NOMO-1 treated with DMSO at 0.1 percent for 48 hours (cell line): ENCODE results near the gene SMIM5.

Experiments used
- DNase-seq: peaks from one replicate; lab custom pipeline; 2025; ENCODE audit not compliant: unreplicated experiment; lab: John Stamatoyannopoulos, UW

Gene SMIM5

DNA sequence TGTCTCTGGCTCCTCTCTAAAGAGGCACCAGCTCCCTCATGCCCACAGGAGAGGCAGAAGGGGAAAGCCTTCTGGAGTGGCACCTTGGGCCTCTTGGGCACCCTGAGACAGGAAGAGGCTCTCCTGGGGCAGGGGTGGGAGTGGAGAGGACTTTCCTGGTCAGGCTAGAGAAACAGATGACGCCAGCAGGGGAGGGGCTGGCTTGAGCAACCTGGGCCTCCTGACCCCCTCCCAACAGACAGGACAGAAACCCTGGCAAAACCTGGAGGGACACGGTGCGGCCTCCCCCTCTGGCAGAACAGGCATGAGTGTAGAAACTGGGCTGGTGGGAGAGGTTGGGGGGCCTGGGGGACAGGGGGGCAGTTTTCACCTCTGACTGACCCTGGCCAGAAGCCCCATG is 6.1 kb downstream of the SMIM5 start:
- no peak for DNase-seq

DNA sequence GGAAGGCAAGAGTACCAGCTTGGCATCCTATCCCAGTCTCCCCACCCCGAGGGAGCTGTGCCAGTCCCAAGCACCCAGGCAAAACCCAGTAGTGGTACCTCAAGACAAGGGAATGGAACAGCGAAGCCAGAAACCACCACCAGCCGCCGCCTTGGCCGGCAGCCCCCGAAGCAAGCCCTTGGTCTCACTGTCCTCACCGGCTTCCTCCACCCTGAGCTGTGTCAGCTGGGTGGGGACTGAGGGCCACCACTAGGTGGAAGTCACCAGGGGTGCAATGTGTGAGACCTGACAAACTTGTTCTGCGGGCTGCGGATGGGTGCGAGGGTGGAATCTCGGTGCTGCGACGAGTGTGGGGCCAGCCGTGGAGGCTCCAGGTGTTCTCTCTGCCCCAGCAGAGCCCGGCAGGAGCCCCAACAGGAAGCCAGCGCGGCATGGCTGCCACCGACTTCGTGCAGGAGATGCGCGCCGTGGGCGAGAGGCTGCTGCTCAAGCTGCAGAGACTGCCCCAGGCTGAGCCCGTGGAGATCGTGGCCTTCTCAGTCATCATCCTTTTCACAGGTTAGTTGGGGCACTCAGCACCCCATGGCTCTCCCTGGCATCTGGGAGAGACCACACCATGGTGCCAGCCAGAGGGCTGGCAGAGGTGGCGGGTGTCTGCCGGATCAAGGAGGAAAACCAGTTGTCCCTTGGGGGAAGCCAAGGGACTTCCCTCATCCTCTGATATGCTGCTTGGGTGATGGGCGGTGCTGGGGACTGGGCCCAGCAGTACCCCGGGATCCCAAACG is 6.7 kb downstream of the SMIM5 start:
- DNase-seq = no peak

DNA sequence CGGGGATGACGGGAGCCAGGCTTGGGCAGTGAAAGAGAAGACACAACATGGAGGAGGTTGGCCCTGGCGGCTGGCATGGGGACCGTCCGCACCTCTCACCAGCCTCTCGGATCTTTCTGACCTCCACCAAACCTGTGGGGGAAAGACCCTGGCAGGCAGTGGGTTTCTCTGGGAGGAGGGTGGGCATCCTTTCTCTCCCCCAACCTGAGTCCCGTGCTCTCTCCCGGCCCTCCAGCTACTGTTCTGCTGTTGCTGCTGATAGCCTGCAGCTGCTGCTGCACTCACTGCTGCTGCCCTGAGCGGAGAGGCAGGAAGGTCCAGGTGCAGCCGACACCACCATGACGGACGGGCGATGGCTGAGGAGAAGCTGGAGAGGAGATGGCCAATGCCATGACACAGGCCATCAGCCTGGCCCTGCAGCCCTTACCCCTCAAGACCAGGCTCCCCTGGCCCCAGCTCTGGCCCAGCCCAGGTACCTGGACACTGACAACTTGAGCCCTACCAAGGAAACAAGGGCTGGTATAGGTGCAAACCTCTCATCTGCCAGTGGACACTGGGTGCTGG is 7.4 kb downstream of the SMIM5 start:
- no peak for DNase-seq

DNA sequence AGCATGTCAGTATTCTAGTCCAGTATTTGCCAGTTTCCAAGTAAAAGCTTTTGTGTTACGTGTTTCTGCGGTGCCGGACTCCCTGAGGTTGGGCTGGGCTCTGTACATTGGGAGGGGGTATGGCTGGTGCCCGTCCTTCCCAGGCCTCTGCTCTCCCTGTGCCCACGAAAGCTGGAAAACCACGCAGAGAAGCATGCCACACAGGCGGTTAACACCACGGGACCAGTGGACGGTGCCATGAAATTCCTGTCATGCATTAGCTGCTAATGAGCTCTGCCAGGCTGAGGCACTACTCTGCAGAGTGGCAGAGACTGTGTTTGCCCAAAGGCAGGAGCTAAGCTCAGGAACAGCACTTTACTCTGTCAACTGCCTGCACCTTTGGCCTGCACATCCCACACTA is 8.1 kb downstream of the SMIM5 start:
- no peak for DNase-seq

DNA sequence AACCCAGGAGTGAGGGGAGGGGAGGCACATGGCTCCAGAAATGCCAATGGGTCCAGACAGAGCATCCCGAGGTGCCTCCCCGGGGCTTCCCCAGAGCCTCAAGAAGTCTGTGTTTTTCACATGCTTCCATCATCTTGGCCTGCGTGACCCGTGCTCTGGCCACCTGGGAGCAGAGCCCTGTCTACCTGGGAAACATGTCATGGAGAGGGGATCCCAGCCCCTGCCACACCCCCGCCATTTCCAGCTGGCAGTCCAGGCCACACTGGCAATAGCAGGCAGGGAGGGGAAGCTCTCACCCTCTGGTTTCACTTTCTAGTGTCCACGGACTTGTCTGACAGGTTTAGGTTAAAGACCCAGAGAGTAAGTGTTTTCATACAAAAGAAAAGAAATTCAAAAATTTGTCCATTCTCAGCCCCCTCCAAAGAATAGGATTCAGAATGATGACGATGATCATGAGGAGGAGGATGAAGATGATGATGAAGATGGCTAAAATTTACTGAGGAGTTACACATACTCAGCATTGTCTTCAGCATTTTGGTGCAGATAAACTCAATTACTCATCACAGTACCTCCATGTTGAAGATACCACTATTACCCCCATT is 9.0 kb downstream of the SMIM5 start:
- no peak for DNase-seq

DNA sequence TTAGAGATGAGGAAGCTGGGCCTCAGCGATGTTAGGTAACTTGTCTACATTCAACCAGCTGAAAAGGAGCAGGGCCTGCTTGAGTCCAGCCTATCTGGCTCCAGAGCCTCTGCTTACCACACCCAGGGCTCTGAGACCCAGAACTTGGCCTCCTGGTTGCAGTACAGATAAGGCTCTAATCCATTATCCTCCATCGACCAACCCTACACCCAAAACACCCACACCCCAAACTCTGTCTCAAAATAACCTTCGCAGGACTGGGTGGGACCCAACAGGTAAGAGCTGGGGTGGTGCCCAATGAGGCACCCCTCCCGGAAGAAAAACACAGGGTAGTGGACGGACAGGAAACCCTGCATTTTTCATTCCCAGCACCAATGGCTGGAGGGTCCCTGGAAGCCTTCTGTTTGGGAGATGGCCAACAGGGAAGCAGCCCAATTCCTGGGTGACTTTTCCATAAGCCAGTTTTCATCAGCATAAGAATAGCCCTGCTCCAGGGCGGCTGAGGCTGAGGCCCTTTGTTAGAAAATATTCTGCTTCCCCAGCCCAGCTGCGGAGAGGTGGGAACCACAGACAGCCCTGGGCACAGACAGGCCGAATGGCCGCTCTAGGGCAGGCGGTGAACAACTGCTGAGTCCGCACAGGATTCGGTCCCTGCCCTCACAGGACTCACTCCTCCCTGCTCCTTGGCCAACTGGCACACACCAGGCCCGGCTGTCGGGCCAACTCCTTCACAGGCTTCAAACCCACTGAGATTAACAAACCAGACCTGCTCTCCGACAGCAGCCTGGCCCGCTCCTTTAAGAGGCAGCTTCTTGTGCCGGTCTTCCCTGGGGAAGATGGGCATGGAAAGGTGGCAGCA is 9.8 kb downstream of the SMIM5 start:
- DNase-seq = no peak

DNA sequence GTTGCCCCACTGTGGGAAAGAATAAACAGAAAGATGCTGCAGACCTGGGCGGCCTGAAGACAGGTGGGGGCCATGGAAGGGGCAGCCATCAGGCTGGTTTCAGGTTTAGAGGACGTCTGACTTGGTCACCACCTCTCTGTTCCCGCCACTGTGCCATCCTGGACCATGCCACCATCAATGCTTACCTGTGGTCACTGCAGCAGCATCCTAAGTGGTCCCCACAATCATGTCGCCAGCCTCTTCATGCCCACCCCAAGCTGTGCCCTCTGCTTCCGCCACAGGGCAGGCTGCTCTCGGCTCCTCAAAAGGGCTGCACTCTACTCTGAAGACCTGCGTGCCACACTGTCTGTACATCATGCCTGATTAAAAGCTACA is 10.4 kb downstream of the SMIM5 start:
- DNase-seq = no peak

DNA sequence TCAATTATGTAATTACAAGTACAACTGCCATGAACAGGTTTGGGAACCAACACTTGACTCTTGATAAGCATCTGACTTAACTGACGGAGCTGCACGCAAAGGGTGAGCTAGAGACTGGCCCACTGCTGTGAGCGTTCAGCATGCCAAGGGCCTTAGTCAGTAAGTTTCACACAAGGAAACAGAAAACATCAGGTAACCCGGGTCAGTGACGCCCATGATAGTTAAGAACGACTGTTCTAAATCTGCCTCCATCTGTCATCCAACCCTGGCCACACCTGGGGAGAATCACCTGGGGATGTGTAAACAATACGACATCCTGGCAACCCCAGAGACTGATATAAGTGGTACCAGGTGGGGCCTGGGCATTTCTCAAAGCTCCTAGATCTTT is 12.3 kb downstream of the SMIM5 start:
- DNase-seq = no peak

DNA sequence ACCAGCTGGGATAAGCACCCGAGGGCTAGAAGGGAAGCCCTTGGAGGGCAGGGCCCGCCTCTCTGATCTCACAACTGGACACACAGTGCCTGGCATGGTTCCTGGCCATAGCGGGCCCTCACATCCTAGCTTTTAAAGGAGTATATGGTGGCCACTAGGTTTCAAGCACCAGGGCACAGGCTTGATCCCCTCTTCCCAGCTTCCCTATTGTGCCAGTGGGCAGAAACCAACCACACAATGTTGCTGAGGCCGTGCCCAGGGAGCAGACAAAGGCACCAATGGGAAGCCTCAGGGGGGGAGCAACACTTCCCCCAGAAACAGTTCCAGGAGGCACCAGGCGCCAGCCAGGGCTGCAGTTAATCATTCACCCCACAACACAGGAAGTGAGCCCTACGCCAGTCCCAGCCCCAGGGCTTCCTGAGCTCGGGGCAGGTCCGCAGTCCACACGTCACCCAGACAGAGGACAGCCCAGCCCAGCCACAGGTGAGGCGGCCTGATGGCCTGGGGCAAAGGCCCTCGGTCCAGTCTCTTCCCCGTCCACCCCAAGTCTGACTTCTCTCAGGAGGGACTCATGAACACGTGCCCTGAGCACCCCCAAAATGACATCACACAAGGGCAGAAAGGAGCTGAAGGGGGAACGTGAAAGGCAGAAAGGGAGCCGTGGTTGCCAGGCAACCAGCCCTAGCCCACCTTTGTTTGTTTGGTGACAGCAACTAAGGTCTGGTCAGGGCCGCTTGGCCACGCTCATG is 12.8 kb downstream of the SMIM5 start:
- DNase-seq = peak; percentile 70

DNA sequence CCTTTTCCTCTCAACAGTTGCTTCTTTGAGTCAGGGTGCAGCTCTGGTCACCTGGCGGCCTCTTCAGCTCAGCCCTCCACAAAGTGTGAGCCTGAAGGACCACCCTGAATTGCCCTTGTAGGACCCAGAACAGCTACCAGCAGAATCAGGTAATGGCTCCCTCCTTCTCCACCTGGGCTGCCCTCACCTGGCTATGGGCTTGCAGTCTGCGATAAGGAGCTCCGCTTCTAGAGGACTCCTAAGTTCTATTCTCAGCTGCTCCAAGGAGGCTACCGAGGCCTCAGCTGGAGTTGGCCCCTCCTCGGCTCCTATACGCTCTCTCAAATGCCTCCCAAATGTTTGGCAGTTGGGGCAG is 13.4 kb downstream of the SMIM5 start:
- DNase-seq = no peak

DNA sequence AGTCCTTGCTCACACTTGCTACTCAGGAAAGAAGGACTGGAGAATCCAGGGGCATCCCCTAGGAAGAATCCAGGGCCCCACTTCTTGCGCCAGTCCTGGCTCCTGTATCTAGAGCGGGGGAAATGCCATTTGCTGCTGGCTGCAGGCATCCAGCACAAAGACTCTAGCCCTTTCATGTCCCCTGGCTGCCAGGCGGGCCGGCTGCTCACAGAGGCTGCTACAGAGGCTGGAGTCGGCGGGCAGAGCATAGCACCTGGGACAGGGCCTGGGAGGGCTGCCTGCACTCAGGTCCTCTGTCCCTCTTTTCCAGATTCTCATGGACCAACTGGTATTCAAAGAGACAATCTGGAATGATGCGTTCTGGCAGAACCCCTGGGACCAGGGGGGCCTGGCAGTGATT is 13.8 kb downstream of the SMIM5 start:
- DNase-seq = no peak

DNA sequence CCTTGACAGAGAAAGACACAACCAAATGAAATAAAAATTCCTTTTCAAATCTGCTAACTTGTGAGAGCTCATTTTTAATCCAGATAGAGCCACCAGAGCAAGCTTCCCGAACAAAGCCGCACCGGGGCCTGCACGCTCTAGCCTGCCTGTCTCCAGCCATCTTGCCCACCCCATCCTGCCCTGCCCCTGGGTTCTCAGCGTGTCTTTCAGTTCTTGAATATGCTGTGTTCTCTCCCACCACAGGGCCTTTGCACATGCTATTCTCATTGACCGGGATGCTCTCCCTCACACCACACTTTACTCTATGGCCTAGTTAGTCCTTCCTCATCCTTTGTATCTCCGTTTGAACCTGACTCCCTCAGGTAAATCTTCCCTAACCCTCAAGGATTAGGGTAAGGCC is 14.7 kb downstream of the SMIM5 start:
- DNase-seq = no peak

DNA sequence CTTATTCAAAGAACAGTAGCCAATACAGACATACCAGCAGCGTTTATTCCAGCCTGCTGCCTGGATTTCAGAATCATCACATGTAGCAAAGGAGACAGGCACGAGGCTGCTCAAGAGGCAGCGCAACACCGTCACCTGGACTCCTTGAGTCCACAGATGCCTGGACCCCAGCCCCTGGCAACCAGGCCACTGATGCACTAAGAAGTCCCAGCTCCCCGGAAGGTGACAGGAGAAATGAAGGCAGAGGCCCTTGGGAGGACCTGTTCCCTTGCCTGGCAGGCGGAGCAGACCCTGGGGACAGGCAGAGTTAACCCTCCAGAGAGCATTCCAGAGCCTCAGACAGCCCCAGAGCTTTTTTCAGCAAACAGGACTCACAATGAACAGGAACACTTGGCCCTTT is 16.5 kb downstream of the SMIM5 start:
- DNase-seq = no peak

DNA sequence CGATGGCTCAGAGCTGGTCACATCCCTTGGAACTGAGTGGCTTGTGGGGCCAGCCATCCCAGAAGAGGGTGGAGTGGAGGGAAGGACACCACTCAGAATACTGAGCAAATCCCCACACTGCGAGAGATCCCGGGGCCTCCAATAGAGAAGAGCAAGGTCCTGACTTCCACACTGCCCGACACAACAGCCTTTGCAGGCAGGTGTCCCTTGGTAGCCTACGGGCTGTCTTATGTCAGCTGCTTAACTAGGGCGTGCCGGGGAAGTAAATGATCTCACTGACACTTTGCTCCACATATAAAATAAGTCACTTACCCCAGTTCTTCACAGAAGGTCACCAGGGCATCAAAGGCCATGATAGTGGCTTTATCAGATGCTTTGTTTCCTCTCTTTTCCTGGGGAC is 17.6 kb downstream of the SMIM5 start:
- DNase-seq = no peak

DNA sequence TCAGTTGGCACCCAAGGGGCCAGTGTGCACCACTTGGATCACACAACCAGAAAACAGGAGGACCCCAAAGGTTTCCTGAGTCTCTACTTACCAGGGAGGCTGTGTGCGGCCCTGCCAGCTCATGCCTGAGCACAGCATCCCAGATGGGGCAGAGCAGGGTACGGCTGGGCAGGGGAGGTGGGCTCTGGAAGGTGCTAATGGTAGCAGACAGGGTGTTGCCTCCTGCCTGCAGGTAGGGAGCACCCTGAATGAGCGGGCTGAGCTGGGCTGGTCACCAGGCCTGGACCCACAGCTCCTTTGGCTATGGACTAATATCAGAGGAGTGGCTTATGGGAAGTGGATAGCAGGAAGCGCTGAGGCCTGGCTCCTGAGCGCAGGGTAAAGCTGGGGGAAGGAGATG is 19.1 kb downstream of the SMIM5 start:
- DNase-seq = no peak

DNA sequence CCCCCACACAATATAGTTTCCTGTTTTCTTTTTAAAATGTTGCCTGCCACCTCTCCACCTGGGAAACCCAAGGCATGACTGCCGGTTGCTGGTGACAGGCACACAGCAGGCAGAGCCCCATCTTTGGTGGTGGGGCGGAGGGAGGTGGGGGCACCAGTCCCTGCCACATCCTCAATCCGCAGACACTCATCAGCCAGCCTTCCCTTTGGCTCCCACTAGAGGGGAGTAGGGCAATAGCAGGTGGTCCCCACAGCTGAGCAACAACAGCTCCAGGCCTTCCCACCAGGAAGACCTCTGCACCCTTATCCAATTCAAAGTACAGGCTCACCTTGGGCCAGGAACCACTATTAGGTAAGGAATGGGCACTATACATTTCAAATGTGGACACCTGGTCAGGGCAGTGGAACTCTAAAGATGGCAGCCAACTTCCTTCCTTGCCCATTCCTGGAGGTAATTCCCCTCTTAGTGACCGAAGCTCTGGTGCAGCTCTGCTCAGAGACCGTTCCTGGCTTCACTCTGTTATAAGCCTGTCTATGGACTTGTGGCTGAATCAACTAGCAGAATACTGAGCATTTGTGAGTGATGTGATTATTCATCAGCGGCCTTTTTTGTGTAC is 19.8 kb downstream of the SMIM5 start:
- DNase-seq = no peak

DNA sequence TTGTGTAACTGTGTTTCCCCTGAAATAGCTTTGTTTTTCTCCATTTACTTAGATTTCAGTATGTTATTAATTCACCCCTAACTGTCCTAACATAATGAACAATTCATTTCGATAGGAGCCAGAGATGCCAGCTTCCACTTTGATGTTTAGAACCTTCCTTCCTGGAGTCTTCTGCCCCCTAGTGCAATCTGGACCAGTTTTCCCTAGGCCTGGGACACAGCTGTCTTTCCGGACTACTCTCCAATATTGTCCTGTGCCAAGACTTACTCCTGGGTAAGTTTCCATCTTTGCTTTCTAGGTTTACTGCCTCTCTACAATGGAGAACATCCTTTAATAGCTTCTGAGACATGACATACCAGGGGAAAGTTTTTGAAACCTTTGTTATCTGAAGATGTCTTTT is 20.9 kb downstream of the SMIM5 start:
- DNase-seq = no peak

DNA sequence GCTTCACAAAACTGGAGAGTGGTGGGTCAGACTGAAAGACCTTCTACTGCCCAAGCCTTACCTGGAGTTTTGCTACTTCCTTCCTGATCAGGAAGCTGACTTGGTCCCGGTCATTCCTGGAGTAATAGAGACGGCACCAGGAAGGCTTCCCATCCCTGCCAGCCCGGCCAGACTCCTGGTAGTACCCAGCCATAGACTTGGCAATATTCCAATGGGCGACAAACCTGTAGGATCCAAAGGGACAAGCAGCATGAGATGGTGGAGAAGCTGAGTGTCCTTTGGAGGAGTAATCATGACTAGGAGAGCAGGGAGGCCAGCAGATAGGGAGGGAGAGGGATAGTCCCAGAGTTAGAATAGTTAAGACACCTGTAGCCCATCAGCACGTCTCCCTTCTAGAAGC is 25.0 kb downstream of the SMIM5 start:
- DNase-seq = no peak

DNA sequence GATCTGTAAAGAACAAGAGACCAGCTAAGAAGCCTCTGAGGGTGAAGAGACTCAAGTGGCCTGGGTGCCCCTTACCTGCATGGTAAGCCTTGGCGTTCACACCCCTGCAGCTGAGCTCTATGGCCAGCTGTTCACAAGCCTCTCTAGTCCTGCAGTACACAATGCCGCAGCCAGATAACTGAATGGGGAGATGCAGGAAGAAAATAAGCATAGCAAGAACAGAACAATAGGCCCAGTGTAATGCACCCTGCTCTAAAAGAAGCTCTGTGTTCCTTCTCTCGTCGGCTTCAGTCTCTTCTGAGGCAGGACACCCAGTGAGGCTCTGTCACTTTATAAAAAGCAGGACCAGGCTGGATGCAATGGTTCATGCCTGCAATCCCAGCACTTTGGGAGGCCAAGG is 28.3 kb downstream of the SMIM5 start:
- DNase-seq = no peak

DNA sequence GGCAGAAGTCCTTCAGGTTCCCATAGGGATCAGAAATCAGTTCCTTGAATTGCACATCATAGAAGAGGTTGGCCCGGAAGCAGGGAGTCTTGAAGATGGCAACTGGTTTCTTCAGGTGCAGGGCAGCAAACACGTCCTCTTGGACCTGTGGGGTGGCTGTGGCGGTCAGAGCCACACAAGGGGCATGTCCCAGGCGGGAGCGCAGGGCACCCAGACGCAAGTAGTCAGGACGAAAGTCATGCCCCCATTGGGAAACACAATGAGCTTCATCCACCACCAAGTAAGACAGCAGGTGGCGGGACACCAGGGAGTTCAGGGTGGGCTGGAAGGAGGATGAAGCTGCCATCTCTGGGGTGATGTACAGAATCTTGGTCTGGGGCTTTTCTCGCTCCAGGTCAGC is 29.3 kb downstream of the SMIM5 start:
- DNase-seq = no peak

DNA sequence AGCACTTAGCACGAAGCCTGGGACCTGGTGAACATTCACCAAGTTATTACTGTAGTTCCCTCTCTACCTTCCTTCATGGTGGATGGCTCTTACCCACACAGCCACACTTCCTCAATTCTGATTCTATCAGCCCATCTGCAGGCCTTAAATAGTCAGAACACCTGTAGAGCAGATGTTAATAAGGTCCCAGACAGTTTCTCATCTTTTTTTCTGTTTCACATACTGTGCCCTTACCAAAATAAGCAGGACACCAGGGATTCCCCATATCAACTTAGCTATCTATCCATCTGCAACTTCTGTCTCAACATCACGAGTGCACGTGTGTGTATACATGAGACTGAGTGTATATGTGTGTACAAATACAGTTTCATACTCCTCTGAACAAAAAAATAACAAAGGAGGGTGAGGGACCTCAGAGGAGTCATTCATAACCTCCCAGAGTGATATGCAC is 30.9 kb downstream of the SMIM5 start:
- DNase-seq = no peak
